GM19463 (cell line): ENCODE data around the gene ACBD5.
A peak's percentile ranks its signal among the peaks of the same experiment; 100 is the strongest.

Experiments
- ATAC-seq: cut with Tn5 transposase; IDR thresholded peaks from one replicate; pipeline ENCODE4 v1.9.1; 2021; ENCODE audit warnings: mild to moderate bottlenecking, moderate library complexity; ENCODE audit not compliant: unreplicated experiment

ACBD5 gene

GRCh38 chr10:27155066-27155754, 85.4 kb downstream of the ACBD5 start, which contains the start of gene MASTL:
MASTL (plus strand) TSS chr10:27155352; CDS start chr10:27155427, 75 bp downstream.
- ATAC-seq: peak; percentile 76

- peak; percentile 2 for ATAC-seq
These were observed 86.8 kb downstream of the ACBD5 start for GRCh38 chr10:27153845-27154193.

GRCh38 chr10:27153329-27153728, 87.3 kb downstream of the ACBD5 start:
- no peak for ATAC-seq

GRCh38 chr10:27152687-27153086, 87.9 kb downstream of the ACBD5 start:
- ATAC-seq: no peak

- no peak for ATAC-seq
These were observed 90.3 kb downstream of the ACBD5 start for GRCh38 chr10:27150261-27150660.

- no peak for ATAC-seq
These were observed 92.9 kb downstream of the ACBD5 start for GRCh38 chr10:27147701-27148100.

- ATAC-seq: no peak
These were observed 94.7 kb downstream of the ACBD5 start for GRCh38 chr10:27145937-27146336.
